A549 (cell line): ENCODE data around the gene KRTAP4-11. TPM values are rescaled to one million over a fixed set of nuclear protein-coding genes. Genes with fewer than 3 reads are reported as not detected.
"Not testable (repeated sequence)": the region's sequence is repeated elsewhere in the genome, so short reads cannot be mapped to it uniquely, and the experiment has no call there.

Source experiments
- ATAC-seq, 2 experiments: fragments of 200-7000 bp in 1 of 2; fragments of >200 bp in 1 of 2; cut with Nextera tagmentation in 1 of 2; cut with Tn5 transposase in 1 of 2; 3 replicates each; pipeline versions ENCODE4 v1.8.0 to v1.9.1; 2018 to 2020; ENCODE audit warnings: mild to moderate bottlenecking in 1 of 2, moderate library complexity in 1 of 2
- CTCF ChIA-PET: fragments of 300-600 bp; sonication (Branson Sonifier 250); formaldehyde crosslinking; extraction: SDS; loops from one replicate; lab custom pipeline; 2021; ENCODE audit warnings: antibody characterized with exemption, inconsistent platforms; lab: Yijun Ruan, JAX
- POLR2A ChIA-PET: fragments of 350-600 bp; formaldehyde crosslinking; extraction: SDS; loops from one replicate; lab custom pipeline; 2021; ENCODE audit warnings: antibody characterized with exemption, inconsistent platforms; lab: Yijun Ruan, JAX
- DNase-seq, 2 experiments: peaks; one replicate each; pipeline versions ENCODE4 v3.0.0 to v3.0.0-alpha.2; 2011 to 2016; ENCODE audit warnings: low read depth in 1 of 2, low spot score in 1 of 2
- FAIRE-seq: peaks from 2 replicates; lab custom pipeline; 2011; peaks lifted over from hg19 to GRCh38; lab: Jason Lieb, UNC
- H3K27ac ChIP-seq, 2 experiments: fragments of >200 bp; sonication (Bioruptor Twin); formaldehyde crosslinking; 3 replicates each; pipeline ENCODE4 v1.5.1; 2016 to 2017
- H3K4me1 ChIP-seq: fragments of >200 bp; sonication (Bioruptor Twin); formaldehyde crosslinking; 3 replicates; pipeline ENCODE4 v1.6.1; 2016
- H3K4me2 ChIP-seq: fragments of >200 bp; sonication (Bioruptor Twin); formaldehyde crosslinking; 3 replicates; pipeline ENCODE4 v1.6.1; 2016
- H3K4me3 ChIP-seq: fragments of >200 bp; sonication (Bioruptor Twin); formaldehyde crosslinking; 3 replicates; pipeline ENCODE4 v1.5.1; 2016
- H3K9me3 ChIP-seq: fragments of >200 bp; sonication (Bioruptor Twin); formaldehyde crosslinking; 3 replicates; pipeline ENCODE4 v1.6.1; 2016
- CBX8 ChIP-seq: fragments of 200-600 bp; sonication (generic); IDR thresholded peaks from 2 replicates; pipeline ENCODE4 v1.6.1; 2016
- EHMT2 ChIP-seq: fragments of 200-600 bp; sonication (generic); IDR thresholded peaks from 2 replicates; pipeline ENCODE4 v1.6.1; 2016; ENCODE audit warnings: antibody characterized with exemption, low read depth, mild to moderate bottlenecking, moderate library complexity
- MAFK ChIP-seq: fragments of 450-650 bp; IDR thresholded peaks from 2 replicates; pipeline ENCODE4 v1.6.1; 2014; ENCODE audit not compliant: partially characterized antibody
- NFE2L2 ChIP-seq: fragments of 150-350 bp; conservative IDR thresholded peaks from 2 replicates; pipeline ENCODE4 v1.6.1; 2014; ENCODE audit warnings: low read length
- PHF8 ChIP-seq: fragments of 200-600 bp; sonication (generic); IDR thresholded peaks from 2 replicates; pipeline ENCODE4 v1.6.1; 2016; ENCODE audit warnings: low read depth, mild to moderate bottlenecking, antibody characterized with exemption, moderate library complexity, borderline replicate concordance
- POLR2A ChIP-seq: IDR thresholded peaks from 2 replicates; pipeline ENCODE4 v1.6.1; 2012; ENCODE audit warnings: mild to moderate bottlenecking, low read length
- WGBS: methylation state at CpG from one replicate; pipeline ENCODE4 v1.1.6; 2017; ENCODE audit errors: missing lambda C conversion rate; 5-methylcytosine and 5-hydroxymethylcytosine counted together
- polyA plus RNA-seq, 4 experiments: library from polyadenylated mRNA; depleted of rRNA in 3 of 4; stranded (reverse); fragments of >200 nt; fragmentation: RNase III in 1 of 4; extraction: RNeasy Plus Mini Kit Qiagen cat#74134 plus additional on column Dnase treatment in 1 of 4; gene quantifications; 2 replicates in 3 of 4; 3 replicates in 1 of 4; pipeline ENCODE4 v1.2.3, GENCODE V29; 2011 to 2017
- TF ChIP-seq, protein P1 (sequence below): fragments of 450-650 bp; IDR thresholded peaks from 2 replicates; pipeline ENCODE4 v1.6.1; 2014; ENCODE audit warnings: antibody characterized with exemption
- TF ChIP-seq, protein P2 (sequence below): IDR thresholded peaks from 2 replicates; pipeline ENCODE4 v1.6.1; 2012

KRTAP4-11 gene
- polyA plus RNA-seq, 2 of the 4 experiments (the other 2 are of a cell fraction) = not detected

DNA sequence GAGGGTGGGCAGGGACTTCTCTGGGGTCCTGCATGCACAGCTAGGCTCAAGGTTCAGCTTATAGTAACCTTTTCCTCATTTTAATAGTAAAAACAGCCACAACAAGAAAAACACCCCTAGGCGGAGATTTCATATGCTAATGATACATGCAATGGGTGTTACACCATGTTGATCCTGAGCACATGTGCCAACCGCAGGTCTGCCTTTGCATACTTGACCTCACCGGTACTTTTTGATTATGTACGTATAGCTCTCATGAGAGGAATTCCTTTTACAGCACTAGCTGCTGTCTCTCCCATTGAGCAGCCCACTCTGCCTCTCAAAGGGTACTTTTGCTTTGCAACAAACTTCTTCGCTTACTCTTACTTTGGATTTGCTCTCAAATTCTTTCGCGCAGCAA lies 22.1 kb downstream of the KRTAP4-11 start:
- no peak overlapping the region for H3K4me2 ChIP-seq
- TF ChIP-seq POLR2A (no peak), PHF8 (no peak)
- TF ChIP-seq, all 56 proteins: peak for 0
- no peak overlapping the region for H3K4me3 ChIP-seq
- no peak for DNase-seq
- peaks cover 27% of the 10 kb centered on the region; the same call in 2 of the 3 replicates for H3K4me1 ChIP-seq
- ATAC-seq = no peak
- ChIA-PET CTCF (no interaction called here), POLR2A (no interaction called here)
- 92% methylated on average over 7 of the region's 7 CpGs for WGBS
- H3K9me3 ChIP-seq = no peaks in the 10 kb centered on the region
- H3K27ac ChIP-seq = no peak overlapping the region
- FAIRE-seq = no peak

DNA sequence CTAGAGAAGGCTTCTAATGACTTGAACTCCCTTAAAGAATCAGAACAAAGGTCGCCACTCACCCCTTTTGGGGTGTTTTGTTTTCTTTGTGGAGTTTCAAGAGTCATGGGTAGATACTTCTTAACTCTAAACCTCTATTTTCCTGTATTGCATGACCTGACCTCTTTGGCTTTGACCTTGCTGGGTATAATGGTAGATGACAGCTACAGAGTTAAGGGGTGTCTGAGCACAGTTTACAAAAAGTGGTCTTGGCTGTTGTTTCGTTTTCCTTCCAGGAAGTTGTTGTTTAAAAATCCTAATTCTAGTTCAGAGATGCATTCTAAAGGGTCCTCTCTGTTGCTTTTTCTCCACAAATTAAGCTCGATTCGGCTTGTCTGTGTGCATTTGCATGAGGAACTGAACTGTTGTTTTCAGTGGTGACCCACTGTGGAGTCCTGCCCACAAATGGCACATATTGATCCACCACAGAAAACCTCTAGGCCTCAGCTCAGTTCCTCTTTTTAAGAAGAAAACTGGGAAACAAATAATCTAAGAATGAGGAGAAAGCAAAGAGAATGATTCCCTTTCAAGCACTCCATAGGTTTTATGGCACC lies 29.3 kb downstream of the KRTAP4-11 start:
- H3K9me3 ChIP-seq, DNase-seq, H3K4me1 ChIP-seq, CTCF ChIA-PET, POLR2A ChIA-PET, ATAC-seq, H3K27ac ChIP-seq, H3K4me3 ChIP-seq, H3K4me2 ChIP-seq: not testable (repeated sequence)
- FAIRE-seq = peak; percentile 65
- peak; percentile 64; the same call in 1 of the 2 replicates for TF ChIP-seq CBX8
- 59% methylated on average over 4 of the region's 4 CpGs for WGBS

DNA sequence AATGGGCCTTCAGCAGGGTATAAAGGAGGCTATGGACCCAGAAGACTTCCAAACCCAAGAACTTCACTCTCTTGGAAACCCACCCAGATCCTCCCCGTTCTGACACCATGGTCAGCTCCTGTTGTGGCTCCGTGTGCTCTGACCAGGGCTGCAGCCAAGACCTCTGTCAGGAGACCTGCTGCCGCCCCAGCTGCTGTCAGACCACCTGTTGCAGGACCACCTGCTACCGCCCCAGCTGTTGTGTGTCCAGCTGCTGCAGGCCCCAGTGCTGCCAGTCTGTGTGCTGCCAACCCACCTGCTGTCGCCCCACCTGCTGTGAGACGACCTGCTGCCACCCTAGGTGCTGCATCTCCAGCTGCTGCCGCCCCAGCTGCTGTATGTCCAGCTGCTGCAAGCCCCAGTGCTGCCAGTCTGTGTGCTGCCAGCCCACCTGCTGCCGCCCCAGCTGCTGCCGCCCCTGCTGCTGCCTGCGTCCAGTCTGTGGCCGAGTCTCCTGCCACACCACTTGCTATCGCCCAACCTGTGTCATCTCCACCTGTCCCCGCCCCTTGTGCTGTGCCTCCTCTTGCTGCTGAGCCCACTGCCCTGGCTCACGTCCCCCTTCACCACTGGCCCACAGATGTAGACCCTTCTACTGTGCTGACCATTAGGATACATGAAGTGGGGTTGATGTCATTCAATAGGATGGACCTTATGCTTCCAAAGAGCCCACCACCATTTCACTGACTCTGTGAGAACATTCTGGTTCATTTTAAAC lies 33.9 kb downstream of the KRTAP4-11 start, which contains the start of gene KRTAP4-7:
KRTAP4-7 (plus strand) TSS at position 51 of the 757 bp plus-strand sequence; CDS start at position 108, 57 bp downstream.
- Histone ChIP-seq H3K4me1 (peaks cover 12% of the 10 kb centered on the region), H3K4me2 (peak within 1 kb of the TSS; percentile 5; the same call in 2 of the 3 replicates), H3K27ac (peak within 1 kb of the TSS in 1 of 2 experiments; percentile 9; a peak in 1 of 6 replicates)
- ATAC-seq, POLR2A ChIA-PET, FAIRE-seq, H3K4me3 ChIP-seq, DNase-seq, H3K9me3 ChIP-seq: not testable (repeated sequence)
- WGBS = 89% methylated on average over 11 of the region's 14 CpGs
- CTCF ChIA-PET = interaction anchor here (1.4 kb wide), 1 partner anchor 465 kb away, joined by 3 read pairs; no protein-coding TSS in a partner anchor

DNA sequence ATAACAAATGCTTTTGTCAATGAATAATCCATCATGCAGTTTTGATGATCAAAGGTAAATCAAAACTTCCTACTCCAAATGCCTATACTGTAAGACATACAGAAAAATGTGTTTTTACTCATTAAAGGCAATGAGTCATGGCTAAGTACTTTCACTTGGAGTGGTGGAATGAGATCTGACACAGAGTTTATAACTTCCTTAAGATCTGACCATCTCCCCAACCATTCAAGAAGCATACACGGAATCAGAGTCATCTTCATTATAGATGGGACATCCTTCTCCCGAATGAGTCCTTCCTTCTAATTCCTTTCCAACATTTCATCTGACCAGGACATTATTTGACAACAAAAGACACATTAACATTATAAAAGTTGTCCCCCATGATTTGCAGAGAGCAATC lies 34.7 kb downstream of the KRTAP4-11 start:
- H3K4me3 ChIP-seq, DNase-seq, H3K4me2 ChIP-seq, CTCF ChIA-PET, H3K9me3 ChIP-seq, POLR2A ChIA-PET, H3K27ac ChIP-seq: not testable (repeated sequence)
- FAIRE-seq (peak; percentile 100), ATAC-seq (peak in 1 of 2 experiments; percentile 68; a peak in 3 of 6 replicates)
- 4% methylated on average over 2 of the region's 2 CpGs for WGBS
- H3K4me1 ChIP-seq = peaks cover 12% of the 10 kb centered on the region

DNA sequence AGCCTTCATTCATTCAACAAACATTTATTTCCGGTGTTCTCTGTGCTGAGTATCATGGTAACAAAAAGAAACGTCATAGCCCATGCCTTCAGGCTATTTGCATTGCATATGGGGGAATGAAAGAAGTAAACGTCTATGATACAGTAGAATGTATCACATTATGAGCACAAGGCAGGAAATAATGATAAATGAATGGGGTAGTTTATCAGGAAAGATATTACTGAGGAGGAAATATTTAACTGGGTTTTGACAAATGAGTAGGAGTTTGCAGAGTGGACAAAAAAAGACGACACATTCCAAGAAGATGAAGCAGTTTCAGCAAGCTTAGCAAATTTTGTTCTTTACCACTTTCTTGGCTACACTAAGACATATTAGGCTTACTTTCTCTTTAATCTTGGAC lies 35.5 kb downstream of the KRTAP4-11 start:
- H3K4me3 ChIP-seq = no peak overlapping the region
- CTCF ChIA-PET = no interaction called here
- peak; percentile 23 for FAIRE-seq
- H3K27ac ChIP-seq = no peak overlapping the region
- H3K9me3 ChIP-seq = no peaks in the 10 kb centered on the region
- peak overlapping the region; percentile 5; the same call in 1 of the 3 replicates for H3K4me2 ChIP-seq
- POLR2A ChIA-PET = no interaction called here
- TF ChIP-seq, protein P1, sequence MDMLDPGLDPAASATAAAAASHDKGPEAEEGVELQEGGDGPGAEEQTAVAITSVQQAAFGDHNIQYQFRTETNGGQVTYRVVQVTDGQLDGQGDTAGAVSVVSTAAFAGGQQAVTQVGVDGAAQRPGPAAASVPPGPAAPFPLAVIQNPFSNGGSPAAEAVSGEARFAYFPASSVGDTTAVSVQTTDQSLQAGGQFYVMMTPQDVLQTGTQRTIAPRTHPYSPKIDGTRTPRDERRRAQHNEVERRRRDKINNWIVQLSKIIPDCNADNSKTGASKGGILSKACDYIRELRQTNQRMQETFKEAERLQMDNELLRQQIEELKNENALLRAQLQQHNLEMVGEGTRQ = no peak
- no peak for TF ChIP-seq EHMT2
- peak; percentile 70 for TF ChIP-seq MAFK
- TF ChIP-seq, protein P2, sequence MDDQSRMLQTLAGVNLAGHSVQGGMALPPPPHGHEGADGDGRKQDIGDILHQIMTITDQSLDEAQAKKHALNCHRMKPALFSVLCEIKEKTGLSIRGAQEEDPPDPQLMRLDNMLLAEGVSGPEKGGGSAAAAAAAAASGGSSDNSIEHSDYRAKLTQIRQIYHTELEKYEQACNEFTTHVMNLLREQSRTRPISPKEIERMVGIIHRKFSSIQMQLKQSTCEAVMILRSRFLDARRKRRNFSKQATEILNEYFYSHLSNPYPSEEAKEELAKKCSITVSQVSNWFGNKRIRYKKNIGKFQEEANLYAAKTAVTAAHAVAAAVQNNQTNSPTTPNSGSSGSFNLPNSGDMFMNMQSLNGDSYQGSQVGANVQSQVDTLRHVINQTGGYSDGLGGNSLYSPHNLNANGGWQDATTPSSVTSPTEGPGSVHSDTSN = no peak
- TF ChIP-seq NFE2L2 = no peak
- DNase-seq = peak in 1 of 2 experiments; percentile 29
- ATAC-seq = no peak
- H3K4me1 ChIP-seq = peaks cover 12% of the 10 kb centered on the region
- 16% methylated on average over 4 of the region's 4 CpGs for WGBS

DNA sequence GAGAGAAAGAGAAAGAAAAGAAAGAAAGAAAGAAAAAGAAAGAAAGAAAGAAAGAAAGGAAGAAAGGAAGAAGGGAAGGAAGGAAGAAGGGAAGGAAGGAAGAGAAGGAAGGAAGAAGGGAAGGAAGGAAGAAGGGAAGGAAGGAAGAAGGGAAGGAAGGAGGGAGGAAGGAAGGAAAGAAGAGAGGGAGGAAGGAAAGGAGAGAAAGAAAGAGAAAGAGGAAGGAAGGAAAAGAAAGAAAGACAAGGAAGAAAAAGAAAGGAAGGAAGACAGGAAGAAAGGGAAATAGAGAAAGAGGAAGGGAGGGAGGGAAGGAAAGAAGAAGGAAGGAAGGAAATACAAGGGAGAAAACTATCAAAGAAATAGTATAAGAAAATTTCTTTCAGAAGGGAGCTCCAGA lies 41.4 kb downstream of the KRTAP4-11 start:
- ChIA-PET POLR2A (no interaction called here), CTCF (no interaction called here)
- Histone ChIP-seq H3K4me1 (no peaks in the 10 kb centered on the region), H3K27ac (no peak overlapping the region), H3K4me3 (no peak overlapping the region), H3K4me2 (no peak overlapping the region), H3K9me3 (no peaks in the 10 kb centered on the region)
- TF ChIP-seq, protein P1 = no peak
- no peak for TF ChIP-seq MAFK
- DNase-seq = no peak
- no peak for ATAC-seq
- FAIRE-seq = no peak
